Upper lobe of left lung (tissue), 4 donors: ENCODE measurements around the gene IQCB1.

ENCODE experiments used
- POLR2AphosphoS5 ChIP-seq, 2 donors: sonication (generic); formaldehyde crosslinking; IDR thresholded peaks; one replicate each; pipeline ENCODE4 v1.5.1; 2017; ENCODE audit warnings: antibody characterized with exemption in 2 of 2
- TF ChIP-seq, protein P1 (sequence below), 6 experiments: fragments of 450-650 bp in 4 of 6; fragments of 200-600 bp in 2 of 6; sonication (generic) in 2 of 6; IDR thresholded peaks; one replicate each; pipeline ENCODE4 v1.5.1; 2016 to 2019; ENCODE audit warnings: antibody characterized with exemption in 6 of 6

DNA sequence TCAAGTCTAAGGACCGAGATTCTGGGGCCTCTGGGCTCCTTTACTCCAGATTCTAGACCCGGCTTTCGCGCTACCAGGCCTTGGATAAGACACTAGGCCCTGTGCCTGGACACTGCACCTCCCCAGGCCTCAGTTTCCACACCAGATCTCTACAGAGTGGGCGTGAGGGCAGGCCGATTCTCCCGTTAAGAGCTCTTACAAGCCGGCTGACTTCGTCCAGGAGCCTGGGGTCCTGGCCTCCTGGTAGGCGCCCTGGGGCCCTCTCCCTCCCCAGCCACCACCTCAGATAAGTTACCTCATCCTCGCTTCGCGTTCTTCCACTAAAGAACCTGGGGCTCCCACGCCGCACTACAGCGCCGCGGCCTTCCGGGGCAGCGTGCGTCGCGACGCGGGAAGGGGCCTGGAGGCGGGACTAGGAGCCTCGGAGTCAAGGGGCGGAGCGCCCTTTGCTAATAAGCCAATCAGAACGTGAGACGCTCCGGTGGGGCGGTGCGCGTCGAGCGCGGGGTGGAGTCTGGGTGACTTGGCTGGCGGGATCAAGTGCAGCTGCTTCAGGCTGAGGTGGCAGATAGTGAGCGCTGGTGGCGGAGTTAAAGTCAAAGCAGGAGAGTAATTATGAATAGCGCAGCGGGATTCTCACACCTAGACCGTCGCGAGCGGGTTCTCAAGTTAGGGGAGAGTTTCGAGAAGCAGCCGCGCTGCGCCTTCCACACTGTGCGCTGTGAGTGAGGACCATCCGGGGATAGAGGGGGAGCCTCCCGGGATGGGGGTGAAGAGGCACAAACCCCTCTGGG is at the start of gene IQCB1, which contains the start of gene EAF2:
- TF ChIP-seq POLR2AphosphoS5 (IDR thresholded peaks at IDR 0.05), result peak; percentile 68 to 92
- TF ChIP-seq, protein P1, sequence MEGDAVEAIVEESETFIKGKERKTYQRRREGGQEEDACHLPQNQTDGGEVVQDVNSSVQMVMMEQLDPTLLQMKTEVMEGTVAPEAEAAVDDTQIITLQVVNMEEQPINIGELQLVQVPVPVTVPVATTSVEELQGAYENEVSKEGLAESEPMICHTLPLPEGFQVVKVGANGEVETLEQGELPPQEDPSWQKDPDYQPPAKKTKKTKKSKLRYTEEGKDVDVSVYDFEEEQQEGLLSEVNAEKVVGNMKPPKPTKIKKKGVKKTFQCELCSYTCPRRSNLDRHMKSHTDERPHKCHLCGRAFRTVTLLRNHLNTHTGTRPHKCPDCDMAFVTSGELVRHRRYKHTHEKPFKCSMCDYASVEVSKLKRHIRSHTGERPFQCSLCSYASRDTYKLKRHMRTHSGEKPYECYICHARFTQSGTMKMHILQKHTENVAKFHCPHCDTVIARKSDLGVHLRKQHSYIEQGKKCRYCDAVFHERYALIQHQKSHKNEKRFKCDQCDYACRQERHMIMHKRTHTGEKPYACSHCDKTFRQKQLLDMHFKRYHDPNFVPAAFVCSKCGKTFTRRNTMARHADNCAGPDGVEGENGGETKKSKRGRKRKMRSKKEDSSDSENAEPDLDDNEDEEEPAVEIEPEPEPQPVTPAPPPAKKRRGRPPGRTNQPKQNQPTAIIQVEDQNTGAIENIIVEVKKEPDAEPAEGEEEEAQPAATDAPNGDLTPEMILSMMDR (IDR thresholded peaks at IDR 0.05), result peak in 3 of 6 experiments; percentile 6 to 19 (median 13)
